GM19240 (cell line): ENCODE data around the gene SLC7A1.
A peak's percentile ranks its signal among the peaks of the same experiment; 100 is the strongest.

Source experiments
- DNase-seq: peaks from one replicate; pipeline ENCODE4 v3.0.0; 2011; ENCODE audit warnings: low spot score; ENCODE audit not compliant: insufficient read length

Gene SLC7A1

DNA sequence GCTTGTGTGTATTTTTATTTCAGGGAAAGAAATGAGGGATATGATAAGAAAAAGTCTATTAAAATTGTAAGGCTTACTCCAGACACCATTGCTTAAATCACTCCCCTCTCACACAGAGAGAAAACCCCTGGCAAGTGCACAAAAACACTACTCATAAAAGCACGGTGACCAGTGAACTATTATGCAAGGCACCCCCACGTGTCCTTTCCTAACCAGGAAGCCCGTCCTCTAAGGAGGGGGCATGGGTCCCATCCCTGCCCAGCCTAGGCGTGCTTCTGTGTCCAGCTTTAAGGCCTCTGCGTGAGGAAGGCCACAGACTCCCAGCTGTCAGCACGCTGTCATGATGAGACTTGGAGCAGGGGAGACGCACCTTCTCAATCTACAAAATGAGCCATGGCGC, 83.5 kb downstream of the SLC7A1 start:
- no peak for DNase-seq

DNA sequence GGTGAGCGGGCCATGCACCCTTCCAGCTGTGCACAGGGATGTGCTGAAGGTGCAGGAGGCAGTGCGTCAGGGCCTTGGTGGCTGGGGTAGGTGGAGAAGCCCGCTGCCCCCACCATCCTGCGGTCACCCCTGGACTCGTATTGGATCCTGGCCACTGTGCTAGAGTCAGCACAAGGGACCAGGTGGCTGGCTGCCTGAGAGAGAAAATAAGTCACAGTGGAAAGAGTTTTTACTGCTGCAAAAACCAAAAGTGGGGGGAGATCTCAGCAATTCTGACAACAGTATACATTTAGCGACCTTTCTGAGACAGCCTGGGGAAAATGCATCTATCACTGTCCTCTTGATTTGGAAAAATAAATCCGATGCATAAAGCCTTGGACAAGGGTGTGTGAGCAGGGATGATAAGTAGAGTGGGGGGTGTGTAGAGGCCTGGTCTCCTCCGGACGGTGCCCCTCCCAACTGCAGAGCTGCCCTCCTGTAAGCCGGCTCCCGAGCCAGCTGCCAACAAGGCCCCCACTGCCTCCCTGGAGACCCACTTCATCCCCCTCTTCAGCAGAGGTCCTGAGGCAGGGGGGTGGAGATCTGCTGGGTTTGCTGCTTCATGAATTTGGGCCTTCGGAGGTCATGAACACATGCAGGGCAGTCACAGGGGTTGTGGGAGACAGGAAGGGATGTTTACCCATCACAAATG, 84.2 kb downstream of the SLC7A1 start:
- DNase-seq = no peak

DNA sequence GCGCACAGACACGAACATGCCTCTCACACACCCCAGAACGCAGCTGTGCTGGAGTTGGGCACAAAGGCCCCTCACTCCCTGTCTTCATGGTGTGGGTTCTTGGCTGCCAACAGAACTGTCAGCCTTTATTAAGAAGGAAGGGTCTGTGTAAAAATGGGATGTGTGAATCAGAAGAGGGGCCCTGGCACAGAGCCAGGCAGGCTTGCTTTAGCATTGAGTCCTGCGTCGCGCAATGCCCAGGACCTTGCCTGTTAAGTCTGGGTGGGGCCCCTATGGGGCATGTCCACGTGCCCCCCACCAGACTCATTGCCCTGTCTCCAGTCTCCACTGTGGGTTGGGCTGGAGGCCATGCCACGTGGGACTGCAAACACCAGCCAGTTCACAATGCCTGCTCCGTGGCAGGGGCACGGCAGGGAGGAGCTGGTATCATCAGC, 84.8 kb downstream of the SLC7A1 start:
- DNase-seq = no peak

DNA sequence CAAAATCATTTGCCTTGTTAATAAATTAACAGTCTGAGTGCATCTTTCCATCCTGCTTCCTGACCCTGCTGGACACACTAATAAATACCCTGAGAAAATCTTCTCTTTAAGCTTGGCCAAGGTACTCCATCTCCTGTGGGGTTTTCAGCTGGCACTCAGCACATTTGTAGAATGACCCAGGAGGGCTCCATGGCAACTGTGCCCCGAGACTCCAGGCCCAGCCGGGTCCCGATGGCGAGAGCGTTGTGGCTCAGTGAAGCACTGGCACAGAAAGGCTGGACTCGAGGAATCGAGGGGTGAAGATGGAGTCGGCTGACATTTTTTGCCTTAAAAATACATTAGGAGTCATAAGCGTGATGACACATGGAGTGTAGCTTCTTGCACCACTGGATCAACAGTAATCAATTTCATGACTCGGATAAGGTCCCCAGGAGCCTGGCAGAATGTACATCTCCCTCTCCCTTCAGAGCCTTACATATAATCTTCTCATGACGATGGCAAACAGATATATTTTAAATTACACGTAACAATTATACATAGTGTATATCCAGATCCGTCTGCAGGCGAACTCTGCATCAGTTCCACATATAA, 85.4 kb downstream of the SLC7A1 start:
- DNase-seq = no peak

DNA sequence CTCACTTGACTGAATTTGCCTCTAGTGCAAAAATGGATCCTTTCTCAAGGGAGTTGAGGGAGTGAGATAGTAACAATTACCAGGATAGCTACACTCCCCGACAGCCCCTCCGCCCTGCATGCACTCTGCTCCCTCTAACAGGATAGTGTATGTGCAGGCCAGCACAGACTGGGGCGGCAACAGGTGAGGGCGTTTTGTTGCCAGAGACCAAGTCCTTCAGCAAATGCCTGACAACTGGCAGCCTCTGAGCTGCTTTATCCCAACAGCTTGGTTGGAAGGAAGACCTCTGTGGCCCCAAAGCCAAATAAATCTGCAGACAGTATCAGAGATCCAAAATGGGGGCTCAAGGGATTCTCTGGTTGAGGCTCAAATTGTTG, 86.6 kb downstream of the SLC7A1 start:
- no peak for DNase-seq

DNA sequence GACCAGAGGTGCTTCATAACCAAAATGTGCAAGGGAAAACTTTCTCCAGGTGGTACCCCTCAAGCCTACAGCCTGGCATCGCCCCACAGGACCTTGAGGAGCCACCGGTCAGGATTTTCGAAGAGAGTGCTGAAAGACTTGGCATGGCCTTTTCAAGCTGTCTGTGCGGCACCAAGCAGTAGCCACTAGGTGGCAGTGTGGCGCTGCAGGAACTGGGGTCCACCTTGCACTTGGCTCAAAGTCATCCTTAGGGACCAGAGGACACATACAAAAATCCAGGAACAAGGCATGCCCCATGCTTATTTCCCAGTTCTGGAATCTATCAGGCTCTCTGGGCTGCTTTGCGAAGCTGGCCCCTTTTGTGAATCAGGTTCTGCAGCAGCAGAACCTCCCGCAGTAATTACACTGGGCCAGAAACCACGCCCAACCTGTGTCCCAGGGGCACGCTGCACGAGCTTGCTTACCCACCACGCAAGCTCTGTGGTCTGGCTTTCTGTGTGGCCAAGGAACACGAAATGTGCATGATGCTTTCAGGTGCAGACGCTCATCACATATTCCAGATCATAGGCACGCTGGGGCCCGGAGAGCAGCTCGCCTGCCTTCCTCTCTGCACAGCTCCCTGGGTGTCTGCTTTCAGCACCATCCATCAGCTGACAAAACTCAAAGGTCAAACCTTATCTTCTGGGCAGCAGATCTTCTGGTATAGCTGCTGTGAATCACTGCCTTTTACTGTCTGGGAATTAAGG, 87.2 kb downstream of the SLC7A1 start:
- peak; percentile 92 for DNase-seq

DNA sequence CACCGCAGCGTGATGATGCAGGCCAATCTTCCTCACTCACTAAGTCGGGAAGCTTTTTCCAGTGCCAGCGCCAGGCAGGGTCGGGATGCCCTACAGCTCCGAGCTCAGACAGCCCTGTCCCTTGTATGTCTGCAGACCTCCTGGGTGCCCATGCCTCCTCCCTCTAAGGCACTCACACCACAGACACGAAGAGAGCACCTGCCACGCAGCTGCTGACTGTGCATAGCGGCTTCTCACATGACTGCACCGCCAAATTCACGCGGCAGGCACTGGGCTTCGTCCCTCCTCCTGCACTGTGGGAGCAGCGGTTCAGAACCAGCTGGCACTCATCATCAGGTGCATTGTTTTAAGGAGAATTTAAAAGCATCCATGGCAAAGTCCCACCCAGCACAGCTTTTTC, 88.1 kb downstream of the SLC7A1 start:
- DNase-seq = no peak

DNA sequence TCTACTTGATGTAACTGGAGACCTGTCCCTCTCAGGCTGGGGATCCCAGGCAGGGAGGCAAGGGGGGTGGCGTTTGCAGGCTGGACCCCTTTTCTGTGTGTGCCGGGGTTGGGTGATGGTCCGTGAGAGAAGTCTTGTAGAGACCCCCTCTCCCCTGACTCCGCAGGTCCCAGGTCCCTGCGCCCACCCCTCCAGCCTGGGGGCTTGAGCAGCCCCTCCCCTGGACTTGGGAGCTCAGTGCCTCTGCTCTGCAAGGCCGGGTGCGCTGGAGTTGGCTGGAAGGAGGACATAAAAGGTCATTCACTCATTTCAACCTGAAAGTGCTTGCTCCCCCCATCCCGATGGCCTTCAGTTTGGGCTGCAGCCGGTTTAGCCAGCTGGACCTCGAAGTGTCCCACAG, 89.5 kb downstream of the SLC7A1 start:
- DNase-seq = no peak

DNA sequence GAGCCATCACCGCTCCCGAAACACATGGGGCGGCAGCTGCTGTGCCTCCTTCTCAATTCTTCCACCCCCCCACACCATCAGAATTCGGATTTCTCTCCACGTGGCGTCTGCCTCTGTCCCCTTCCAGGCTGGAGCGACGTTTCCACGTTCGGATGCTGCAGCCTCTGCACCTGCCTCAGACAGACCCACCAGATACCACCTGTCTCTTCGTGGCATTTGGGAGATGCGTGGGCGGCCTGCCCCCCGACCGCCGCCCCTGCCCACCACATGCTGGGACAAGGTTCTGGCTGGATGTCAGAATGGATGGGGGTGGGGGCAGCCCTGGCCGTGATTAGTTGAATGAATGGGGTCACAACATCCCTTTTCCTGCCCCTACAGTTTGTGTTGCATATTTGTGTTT, 90.0 kb downstream of the SLC7A1 start:
- no peak for DNase-seq

DNA sequence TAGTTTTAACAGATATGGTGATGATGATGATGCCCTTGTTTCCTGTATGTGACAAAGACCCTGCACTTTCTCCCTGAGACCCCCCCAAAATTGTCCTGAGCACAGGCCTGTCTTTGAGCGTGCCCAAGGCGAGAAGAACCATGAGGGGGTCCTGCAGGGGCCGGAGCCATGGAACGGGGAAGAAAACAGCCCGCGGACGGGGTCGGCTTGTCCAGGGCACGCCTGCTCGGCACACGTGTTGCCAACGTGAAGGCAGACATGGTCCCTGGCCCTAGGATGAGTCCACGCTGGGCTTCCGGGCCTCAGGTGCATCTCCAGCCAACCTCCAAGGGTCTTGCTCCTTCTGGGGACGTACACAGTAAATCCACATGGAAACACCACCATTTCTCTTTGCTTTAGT, 90.8 kb downstream of the SLC7A1 start:
- DNase-seq = no peak

DNA sequence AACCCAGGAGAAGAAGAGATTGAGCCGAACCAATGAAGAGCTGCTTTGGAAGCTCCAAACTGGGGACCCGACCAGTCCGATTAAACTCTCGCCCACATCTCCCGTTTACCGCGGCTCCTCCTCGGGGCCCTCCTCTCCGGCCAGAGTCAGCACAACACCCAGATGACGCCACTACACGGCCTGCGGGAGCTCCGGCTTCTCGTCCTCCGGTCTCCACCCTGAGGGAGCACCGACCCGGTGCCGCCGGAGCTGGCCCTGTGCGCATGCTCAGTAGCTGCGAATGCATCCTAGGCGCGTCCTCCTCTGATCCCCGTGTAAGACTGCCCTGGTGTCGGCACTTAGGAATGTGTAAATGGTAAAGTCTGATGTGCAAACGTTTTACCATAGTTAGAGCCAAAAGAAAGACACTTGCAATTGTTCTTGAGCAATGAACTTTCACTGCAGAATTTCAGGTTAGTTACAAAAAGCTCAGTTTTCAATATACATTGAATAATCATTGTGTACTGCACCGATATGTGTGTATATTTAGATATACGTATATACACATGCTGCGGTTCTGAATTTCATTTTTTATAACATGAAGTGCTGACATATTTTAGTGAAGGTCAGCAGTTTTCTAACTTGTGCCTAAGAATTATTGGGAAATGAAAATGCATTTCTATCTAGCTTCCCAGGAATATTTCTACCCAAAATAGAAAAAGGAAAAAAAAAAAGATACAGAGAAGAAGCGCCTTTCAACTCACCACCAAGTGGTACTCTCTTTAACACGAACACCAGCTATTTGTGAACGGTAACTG, 92.2 kb downstream of the SLC7A1 start:
- DNase-seq = no peak

DNA sequence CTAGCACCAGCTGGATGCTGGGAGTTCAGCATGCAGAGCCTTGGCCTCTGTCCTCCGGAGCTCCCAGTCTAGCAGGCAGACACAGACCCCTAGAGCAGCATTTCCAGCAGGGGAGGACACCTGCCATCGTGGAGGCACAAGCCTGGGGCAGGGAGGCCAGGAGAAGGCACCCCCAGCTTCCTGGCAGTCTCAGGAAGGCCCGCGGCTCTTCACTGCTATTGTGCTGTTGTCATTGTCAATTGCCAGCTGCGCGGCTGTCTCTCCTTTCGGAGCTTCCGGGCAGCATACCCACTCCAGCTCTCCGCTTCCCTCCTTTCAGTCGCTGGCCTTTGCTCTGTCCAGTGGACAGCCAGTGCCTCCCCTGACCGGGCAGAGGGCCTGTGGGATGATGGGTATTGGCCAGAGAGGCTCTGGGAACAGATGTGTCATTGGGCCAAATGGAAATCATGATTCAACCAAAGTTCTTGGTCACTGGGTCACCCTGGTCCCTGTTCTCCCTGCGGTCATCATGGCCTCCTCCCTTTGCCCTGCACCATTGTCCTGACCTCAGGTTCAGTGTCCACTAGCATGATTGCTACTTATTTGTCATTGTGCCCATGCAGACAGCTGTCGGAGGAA, 93.0 kb downstream of the SLC7A1 start:
- DNase-seq = no peak

DNA sequence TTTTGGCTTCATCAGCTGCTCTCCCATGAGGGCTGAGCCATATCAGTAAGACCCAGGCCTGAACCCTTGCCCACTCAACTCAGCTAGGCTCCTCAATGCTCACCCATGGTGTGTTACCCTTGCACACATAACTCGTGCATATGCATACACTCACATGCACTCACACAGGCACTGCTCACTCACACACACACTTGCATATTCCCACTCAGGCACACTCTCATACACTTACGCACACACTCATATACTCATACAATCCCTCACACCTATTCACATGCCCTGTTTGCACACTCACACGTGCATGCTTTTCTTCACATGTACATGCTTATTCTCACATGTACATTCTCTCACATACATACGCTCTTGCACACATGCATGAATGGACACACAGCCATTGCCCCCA, 93.8 kb downstream of the SLC7A1 start:
- no peak for DNase-seq

DNA sequence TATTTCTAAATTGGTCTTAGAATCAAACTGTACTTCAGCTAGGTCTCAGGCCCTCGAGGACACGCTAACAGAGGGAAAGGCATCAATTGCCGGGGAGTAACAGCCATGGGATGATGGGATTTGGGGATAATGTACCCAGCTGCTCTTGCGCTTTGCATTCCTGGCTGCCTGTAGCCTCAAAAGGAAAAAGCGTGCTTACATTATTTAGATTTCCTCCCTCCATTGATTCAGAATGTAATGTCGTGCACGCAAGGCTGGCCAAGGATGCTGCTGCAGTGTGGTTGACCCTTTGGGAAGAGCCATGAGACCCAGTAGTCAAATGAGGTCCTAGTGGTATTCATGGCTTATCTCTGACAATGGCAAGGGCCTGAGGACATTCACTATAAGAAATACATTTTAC, 95.1 kb downstream of the SLC7A1 start:
- DNase-seq = no peak

DNA sequence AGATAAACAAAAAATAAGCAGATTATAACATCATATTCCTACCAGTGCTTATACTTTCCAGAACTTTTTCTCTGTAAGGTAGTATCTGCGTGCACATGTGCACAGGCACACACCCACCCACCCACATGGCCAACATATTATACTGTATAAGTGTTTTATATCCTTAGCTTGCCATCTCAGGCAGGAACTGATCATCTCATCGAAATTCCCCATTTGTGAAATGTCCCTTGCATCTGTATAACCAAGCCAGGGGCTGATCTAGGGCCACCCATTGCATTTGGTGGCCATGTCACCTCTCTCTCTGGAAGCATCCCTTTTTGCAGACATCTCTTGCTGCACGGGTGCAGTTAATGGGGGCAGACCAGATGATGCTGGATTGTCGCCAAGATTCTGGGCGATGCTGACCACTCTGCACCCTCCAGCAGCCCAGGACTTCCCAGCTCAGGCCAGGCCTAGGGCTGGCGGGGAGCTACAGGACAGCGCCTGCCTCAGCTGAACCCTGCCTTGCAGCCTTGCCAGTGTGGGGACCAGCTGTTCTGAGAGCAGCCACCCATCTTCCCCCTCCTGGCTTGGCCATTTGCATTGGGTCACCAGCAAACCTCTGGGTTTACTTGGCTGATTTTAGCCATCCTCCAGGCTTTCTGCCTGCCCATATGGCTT, 95.9 kb downstream of the SLC7A1 start:
- DNase-seq = no peak

DNA sequence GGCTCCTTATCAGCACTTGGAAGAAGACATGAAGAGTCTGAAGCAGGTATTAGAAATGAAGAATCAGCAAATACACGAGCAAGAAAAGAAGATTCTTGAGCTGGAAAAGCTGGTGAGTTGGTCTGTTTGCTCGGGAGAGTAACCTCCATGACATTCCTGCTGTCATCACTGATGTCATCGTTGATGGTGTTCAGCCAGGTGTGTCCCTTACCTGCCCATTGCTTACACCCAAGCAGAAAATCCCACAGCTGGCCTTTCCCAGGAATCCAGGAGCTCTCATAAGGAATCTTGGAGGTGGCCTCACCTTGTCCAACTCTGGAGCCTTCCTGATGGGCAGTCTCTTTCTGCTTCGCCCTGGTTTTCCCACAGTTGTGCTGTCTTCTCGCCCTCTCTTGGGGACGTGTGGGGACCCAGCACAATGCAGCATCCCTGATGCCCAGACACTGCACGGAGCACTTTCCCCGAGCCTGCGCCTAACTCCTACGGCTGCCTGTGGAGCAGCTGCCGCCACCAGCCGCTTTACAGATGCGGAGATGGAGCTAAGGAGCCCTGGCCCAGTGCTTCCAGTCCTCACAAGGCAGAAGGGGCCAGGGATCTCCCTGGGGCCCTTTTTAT, 97.0 kb downstream of the SLC7A1 start:
- no peak for DNase-seq

DNA sequence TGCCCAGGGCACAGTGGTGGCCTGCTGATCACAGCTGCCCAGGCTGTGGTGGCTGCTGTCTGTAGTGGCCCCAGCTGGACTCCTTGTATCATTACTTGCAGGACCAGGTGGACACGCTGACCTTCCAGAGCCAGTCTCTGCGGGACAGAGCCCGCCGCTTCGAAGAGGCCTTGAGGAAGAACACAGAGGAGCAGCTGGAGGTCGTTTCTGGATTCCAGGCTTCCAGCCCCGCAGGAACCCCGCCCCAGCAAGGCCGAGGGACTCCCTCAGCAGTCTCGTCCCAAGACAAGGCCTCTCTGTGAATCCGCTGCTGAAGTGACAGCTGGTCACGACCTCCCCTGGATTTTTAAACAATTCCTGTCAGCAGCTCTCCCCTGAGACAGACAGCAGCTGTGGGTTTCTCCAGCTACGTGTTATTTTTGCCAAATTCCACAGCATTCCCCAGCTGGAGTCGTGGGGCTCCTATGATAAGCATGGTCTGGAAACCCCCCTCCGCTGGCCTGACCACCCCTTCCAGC, 98.3 kb downstream of the SLC7A1 start:
- no peak for DNase-seq

DNA sequence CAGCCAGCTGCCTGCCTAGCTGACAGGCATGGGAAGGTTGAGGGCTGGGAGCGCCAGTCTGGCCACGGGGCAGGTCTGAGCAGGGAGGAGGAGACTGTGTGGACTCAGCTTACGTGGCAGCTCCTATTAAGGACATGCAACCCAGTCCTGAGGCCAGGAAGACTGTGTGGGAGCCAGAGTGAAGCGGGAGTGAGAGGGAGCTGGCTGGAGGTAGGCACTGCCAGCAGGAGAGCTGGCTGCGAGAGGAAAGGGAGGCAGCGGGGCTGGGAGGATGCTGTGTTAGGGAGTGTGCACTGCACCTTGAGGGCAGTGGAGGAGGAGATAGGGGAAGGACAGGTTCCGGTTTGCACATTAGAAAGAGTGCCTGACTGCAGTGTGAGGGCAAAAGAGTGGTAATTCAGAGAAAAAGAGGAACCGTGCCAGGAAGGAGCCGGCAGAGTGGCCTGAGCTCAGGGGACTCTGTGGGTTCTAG, 99.2 kb downstream of the SLC7A1 start:
- DNase-seq = no peak

DNA sequence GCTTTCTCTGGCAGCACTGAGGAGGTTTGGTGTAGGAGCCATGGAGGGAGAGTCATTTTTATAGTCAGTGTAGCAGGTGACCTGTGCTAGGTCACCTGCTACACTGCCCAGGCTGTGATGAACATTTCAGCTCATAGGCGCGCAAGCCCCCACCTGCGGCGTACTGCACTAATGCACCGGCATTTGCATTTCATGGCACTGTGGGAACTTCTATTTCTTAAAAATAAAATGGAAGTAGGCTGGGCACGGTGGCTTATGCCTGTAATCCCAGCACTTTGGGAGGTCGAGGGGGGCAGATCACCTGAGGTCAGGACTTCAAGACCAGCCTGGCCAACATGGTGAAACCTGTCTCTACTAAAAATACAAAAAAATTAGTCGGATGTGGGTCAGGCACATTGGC, 101.0 kb downstream of the SLC7A1 start:
- no peak for DNase-seq

DNA sequence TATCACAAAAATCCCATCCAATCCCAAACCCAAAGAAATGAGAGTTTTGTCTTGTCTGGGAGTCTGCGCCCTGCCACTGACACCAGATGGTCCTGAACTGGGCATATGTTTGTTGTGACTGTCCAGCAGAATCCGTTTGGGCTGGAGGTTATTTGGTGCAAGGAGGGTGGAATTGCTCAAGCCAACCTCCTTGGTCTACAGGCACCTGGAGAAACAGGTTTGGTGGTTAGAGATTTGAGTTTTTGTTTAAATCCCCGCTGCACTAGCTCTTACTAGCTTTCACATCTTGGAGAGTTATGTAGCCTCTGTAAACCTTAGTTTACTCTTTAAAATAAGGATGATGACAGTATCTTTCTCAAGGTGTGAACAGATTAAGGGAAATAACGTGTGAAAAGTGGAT, 101.7 kb downstream of the SLC7A1 start:
- DNase-seq = no peak
